H1 (cell line): ENCODE data around the gene DNAJC17. TPM values are rescaled to one million over a fixed set of nuclear protein-coding genes. Genes with fewer than 3 reads are reported as not detected.

Experiments used
- ASH2L ChIP-seq: fragments of 200-600, 300-600 bp; sonication (generic); IDR thresholded peaks from one replicate; pipeline ENCODE4 v1.7.1; 2017; ENCODE audit warnings: low read length
- BRCA1 ChIP-seq: IDR thresholded peaks from 2 replicates; pipeline ENCODE4 v1.6.1; 2012; ENCODE audit warnings: low read depth, low read length, improper control_type of control experiment
- JUN ChIP-seq: IDR thresholded peaks from 2 replicates; pipeline ENCODE4 v1.6.1; 2011; ENCODE audit warnings: low read depth, mild to moderate bottlenecking, improper control_type of control experiment, low read length
- JUND ChIP-seq: IDR thresholded peaks from 2 replicates; pipeline ENCODE4 v1.6.1; 2011; ENCODE audit warnings: mild to moderate bottlenecking, improper control_type of control experiment, low read length
- KDM4A ChIP-seq: IDR thresholded peaks from one replicate; pipeline ENCODE4 v1.7.1; 2012; ENCODE audit warnings: low read depth, mild to moderate bottlenecking, moderate library complexity, low read length, inconsistent platforms; ENCODE audit not compliant: severe bottlenecking
- NRF1 ChIP-seq: IDR thresholded peaks from 2 replicates; pipeline ENCODE4 v1.6.1; 2011; ENCODE audit warnings: mild to moderate bottlenecking, low read depth, low read length, improper control_type of control experiment
- RBBP5 ChIP-seq: IDR thresholded peaks from 2 replicates; pipeline ENCODE4 v1.7.1; 2012; ENCODE audit warnings: low read depth, mild to moderate bottlenecking, inconsistent platforms, low read length, moderate library complexity, borderline replicate concordance
- TAF1 ChIP-seq: IDR thresholded peaks from 2 replicates; pipeline ENCODE4 v1.6.1; 2011; ENCODE audit warnings: mild to moderate bottlenecking, low read depth, low read length
- polyA plus RNA-seq, 7 experiments: library from polyadenylated mRNA; depleted of rRNA in 3 of 7; stranded (reverse) in 5 of 7; unstranded in 2 of 7; fragments of >200 nt in 5 of 7; fragments of 200-250 nt in 2 of 7; gene quantifications; 1 replicate in 5 of 7; 2 replicates in 1 of 7; 4 replicates in 1 of 7; pipeline versions ENCODE4 v1.2.1 to v1.2.3, GENCODE V29; 2011 to 2013; ENCODE audit warnings: missing spikeins in 2 of 7, mixed read lengths in 2 of 7
- total RNA-seq: library from RNA; stranded (reverse); fragmentation: NEBNext Ultra II Directional; extraction: Animal tissue kit (Norgen Biotek cat#: 25700); gene quantifications from 2 replicates; pipeline ENCODE4 v1.2.1, GENCODE V29; 2021
- TF ChIP-seq, protein P1 (sequence below): fragments of 300-600 bp; sonication (generic); IDR thresholded peaks from 2 replicates; pipeline ENCODE4 v1.7.1; 2012; ENCODE audit warnings: low read length, moderate library complexity, mild to moderate bottlenecking, inconsistent platforms; ENCODE audit not compliant: insufficient replicate concordance
- TF ChIP-seq, protein P2 (sequence below): IDR thresholded peaks from 2 replicates; pipeline ENCODE4 v1.6.1; 2012; ENCODE audit warnings: inconsistent platforms

DNAJC17 gene
- total and polyA plus RNA-seq, 2 of the 8 experiments (the other 6 are each of a cell fraction or from before 2014, with no cell fraction given) = 39.5 to 45.4 TPM

DNA sequence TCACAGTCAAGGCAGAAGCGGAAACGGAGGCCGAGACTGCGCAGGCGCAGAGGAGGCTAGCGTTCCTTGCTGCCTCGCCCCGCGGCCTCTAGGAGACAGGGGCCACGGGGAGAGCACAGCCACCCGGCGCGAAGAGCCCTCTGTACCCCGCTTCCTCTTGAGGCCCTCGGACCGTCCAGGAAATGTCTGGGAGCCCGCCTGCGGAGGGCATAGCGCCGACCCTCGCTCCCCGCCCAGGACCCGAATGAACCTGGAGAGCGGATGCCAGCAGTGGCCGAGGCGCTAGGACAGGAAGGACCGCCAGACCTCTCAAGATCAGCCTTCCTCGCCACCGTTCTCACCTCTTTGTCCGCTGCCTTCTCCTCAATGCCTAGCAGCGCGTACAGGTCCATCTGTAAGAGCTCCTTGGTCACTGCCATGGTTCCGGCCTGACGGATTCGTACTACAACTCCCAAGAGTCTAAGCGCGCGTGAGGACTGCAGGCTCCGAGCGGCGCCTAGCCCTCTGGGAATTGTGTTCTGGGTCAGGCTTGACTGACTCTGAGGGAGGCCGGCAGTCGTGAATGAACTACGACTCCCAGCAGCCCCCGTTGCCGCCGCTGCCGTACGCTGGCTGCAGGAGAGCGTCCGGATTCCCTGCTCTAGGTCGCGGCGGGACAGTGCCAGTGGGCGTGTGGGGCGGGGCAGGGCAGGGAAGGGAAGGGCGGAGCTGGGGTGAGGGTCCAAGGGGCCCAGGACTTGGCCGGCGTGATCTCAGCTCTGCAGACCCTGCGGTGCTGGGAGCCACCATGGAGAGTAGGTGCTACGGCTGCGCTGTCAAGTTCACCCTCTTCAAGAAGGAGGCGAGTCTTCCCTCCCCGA, at the start of gene DNAJC17, which contains the start of gene ZFYVE19 (continued):
- TF ChIP-seq, protein P1, sequence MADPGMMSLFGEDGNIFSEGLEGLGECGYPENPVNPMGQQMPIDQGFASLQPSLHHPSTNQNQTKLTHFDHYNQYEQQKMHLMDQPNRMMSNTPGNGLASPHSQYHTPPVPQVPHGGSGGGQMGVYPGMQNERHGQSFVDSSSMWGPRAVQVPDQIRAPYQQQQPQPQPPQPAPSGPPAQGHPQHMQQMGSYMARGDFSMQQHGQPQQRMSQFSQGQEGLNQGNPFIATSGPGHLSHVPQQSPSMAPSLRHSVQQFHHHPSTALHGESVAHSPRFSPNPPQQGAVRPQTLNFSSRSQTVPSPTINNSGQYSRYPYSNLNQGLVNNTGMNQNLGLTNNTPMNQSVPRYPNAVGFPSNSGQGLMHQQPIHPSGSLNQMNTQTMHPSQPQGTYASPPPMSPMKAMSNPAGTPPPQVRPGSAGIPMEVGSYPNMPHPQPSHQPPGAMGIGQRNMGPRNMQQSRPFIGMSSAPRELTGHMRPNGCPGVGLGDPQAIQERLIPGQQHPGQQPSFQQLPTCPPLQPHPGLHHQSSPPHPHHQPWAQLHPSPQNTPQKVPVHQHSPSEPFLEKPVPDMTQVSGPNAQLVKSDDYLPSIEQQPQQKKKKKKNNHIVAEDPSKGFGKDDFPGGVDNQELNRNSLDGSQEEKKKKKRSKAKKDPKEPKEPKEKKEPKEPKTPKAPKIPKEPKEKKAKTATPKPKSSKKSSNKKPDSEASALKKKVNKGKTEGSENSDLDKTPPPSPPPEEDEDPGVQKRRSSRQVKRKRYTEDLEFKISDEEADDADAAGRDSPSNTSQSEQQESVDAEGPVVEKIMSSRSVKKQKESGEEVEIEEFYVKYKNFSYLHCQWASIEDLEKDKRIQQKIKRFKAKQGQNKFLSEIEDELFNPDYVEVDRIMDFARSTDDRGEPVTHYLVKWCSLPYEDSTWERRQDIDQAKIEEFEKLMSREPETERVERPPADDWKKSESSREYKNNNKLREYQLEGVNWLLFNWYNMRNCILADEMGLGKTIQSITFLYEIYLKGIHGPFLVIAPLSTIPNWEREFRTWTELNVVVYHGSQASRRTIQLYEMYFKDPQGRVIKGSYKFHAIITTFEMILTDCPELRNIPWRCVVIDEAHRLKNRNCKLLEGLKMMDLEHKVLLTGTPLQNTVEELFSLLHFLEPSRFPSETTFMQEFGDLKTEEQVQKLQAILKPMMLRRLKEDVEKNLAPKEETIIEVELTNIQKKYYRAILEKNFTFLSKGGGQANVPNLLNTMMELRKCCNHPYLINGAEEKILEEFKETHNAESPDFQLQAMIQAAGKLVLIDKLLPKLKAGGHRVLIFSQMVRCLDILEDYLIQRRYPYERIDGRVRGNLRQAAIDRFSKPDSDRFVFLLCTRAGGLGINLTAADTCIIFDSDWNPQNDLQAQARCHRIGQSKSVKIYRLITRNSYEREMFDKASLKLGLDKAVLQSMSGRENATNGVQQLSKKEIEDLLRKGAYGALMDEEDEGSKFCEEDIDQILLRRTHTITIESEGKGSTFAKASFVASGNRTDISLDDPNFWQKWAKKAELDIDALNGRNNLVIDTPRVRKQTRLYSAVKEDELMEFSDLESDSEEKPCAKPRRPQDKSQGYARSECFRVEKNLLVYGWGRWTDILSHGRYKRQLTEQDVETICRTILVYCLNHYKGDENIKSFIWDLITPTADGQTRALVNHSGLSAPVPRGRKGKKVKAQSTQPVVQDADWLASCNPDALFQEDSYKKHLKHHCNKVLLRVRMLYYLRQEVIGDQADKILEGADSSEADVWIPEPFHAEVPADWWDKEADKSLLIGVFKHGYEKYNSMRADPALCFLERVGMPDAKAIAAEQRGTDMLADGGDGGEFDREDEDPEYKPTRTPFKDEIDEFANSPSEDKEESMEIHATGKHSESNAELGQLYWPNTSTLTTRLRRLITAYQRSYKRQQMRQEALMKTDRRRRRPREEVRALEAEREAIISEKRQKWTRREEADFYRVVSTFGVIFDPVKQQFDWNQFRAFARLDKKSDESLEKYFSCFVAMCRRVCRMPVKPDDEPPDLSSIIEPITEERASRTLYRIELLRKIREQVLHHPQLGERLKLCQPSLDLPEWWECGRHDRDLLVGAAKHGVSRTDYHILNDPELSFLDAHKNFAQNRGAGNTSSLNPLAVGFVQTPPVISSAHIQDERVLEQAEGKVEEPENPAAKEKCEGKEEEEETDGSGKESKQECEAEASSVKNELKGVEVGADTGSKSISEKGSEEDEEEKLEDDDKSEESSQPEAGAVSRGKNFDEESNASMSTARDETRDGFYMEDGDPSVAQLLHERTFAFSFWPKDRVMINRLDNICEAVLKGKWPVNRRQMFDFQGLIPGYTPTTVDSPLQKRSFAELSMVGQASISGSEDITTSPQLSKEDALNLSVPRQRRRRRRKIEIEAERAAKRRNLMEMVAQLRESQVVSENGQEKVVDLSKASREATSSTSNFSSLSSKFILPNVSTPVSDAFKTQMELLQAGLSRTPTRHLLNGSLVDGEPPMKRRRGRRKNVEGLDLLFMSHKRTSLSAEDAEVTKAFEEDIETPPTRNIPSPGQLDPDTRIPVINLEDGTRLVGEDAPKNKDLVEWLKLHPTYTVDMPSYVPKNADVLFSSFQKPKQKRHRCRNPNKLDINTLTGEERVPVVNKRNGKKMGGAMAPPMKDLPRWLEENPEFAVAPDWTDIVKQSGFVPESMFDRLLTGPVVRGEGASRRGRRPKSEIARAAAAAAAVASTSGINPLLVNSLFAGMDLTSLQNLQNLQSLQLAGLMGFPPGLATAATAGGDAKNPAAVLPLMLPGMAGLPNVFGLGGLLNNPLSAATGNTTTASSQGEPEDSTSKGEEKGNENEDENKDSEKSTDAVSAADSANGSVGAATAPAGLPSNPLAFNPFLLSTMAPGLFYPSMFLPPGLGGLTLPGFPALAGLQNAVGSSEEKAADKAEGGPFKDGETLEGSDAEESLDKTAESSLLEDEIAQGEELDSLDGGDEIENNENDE = no peak
- no peak for TF ChIP-seq JUN
- peak; percentile 81 for TF ChIP-seq ASH2L
- TF ChIP-seq TAF1 = no peak
- peak; percentile 98 for TF ChIP-seq KDM4A
- TF ChIP-seq NRF1 = peak; percentile 61
- 0 out of 2 replicates have a peak, but pooled peaks have one; percentile 2 for TF ChIP-seq JUND
- TF ChIP-seq BRCA1 = no peak
- no peak; the same call in 1 of the 2 replicates for TF ChIP-seq RBBP5
- TF ChIP-seq, protein P2, sequence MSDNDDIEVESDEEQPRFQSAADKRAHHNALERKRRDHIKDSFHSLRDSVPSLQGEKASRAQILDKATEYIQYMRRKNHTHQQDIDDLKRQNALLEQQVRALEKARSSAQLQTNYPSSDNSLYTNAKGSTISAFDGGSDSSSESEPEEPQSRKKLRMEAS = no peak; the same call in 1 of the 2 replicates
